ENCODE results near the gene UQCC5. TPM values are rescaled to one million over a fixed set of nuclear protein-coding genes. Genes with fewer than 3 reads are reported as not detected.

The UQCC5 gene
- total and polyA plus RNA-seq, 4 donors: 4.5 to 14.0 (median 8.1) TPM

- no peaks in the 10 kb centered on the region for H3K27me3 ChIP-seq (ENCODE audit: control insufficient read depth in 1 of 2, insufficient read depth in 2 of 2, low read length in 1 of 2)
- peaks cover 0 to 9% of the 10 kb centered on the region in 2 donors for H3K36me3 ChIP-seq (ENCODE audit: control insufficient read depth in 1 of 2, insufficient read depth in 2 of 2, low read length in 1 of 2)
- H3K9me3 ChIP-seq (ENCODE audit: control insufficient read depth, low read length): no peaks in the 10 kb centered on the region
- H3K27ac ChIP-seq (ENCODE audit: low read depth in 1 of 2, low read length in 2 of 2): no peak overlapping the region
- intact Hi-C loops (cut with DNase I): no loop called here
- DNase-seq (no peak), ATAC-seq (ENCODE audit: low FRiP score) (no peak)
- no peaks in the 10 kb centered on the region for H3K4me1 ChIP-seq (ENCODE audit: control insufficient read depth in 1 of 2, insufficient read depth in 2 of 2, low read length in 2 of 2)
- H3K4me3 ChIP-seq (ENCODE audit: low read length in 2 of 2): no peak overlapping the region
Measured at GRCh38 chr3:52551118-52551517, 14.7 kb downstream of the UQCC5 start.

- 85 to 86% methylated on average over 3 of the region's 3 CpGs for WGBS, 2 donors
- ATAC-seq (ENCODE audit: low FRiP score): no peak
- peaks cover 0 to 12% of the 10 kb centered on the region in 2 donors for H3K36me3 ChIP-seq (ENCODE audit: control insufficient read depth in 1 of 2, insufficient read depth in 2 of 2, low read length in 1 of 2)
- H3K4me3 ChIP-seq (ENCODE audit: low read length in 2 of 2): no peak overlapping the region
- no peaks in the 10 kb centered on the region for H3K9me3 ChIP-seq (ENCODE audit: control insufficient read depth, low read length)
- H3K27ac ChIP-seq (ENCODE audit: low read depth in 1 of 2, low read length in 2 of 2): no peak overlapping the region
- H3K4me1 ChIP-seq (ENCODE audit: control insufficient read depth in 1 of 2, insufficient read depth in 2 of 2, low read length in 2 of 2): no peaks in the 10 kb centered on the region
- DNase-seq: no peak
- intact Hi-C loops (cut with DNase I): no loop called here
- H3K27me3 ChIP-seq (ENCODE audit: control insufficient read depth in 1 of 2, insufficient read depth in 2 of 2, low read length in 1 of 2): no peaks in the 10 kb centered on the region
Measured at GRCh38 chr3:52552089-52552488, 15.7 kb downstream of the UQCC5 start.

GRCh38 chr3:52554026-52554755 is 17.8 kb downstream of the UQCC5 start:
- no peaks in the 10 kb centered on the region for H3K27me3 ChIP-seq (ENCODE audit: control insufficient read depth in 1 of 2, insufficient read depth in 2 of 2, low read length in 1 of 2)
- H3K4me3 ChIP-seq (ENCODE audit: low read length in 2 of 2): no peak overlapping the region
- H3K4me1 ChIP-seq (ENCODE audit: control insufficient read depth in 1 of 2, insufficient read depth in 2 of 2, low read length in 2 of 2): no peaks in the 10 kb centered on the region
- intact Hi-C loops (cut with DNase I): no loop called here
- H3K36me3 ChIP-seq (ENCODE audit: control insufficient read depth in 1 of 2, insufficient read depth in 2 of 2, low read length in 1 of 2): peaks cover 0 to 12% of the 10 kb centered on the region in 2 donors
- no peaks in the 10 kb centered on the region for H3K9me3 ChIP-seq (ENCODE audit: control insufficient read depth, low read length)
- DNase-seq (no peak), ATAC-seq (ENCODE audit: low FRiP score) (no peak)
- WGBS, 2 donors: 86 to 91% methylated on average over 5 of the region's 5 CpGs
- H3K27ac ChIP-seq (ENCODE audit: low read depth in 1 of 2, low read length in 2 of 2): no peak overlapping the region

GRCh38 chr3:52555056-52555455 is 18.7 kb downstream of the UQCC5 start:
- H3K9me3 ChIP-seq (ENCODE audit: control insufficient read depth, low read length): no peaks in the 10 kb centered on the region
- H3K4me1 ChIP-seq (ENCODE audit: control insufficient read depth in 1 of 2, insufficient read depth in 2 of 2, low read length in 2 of 2): no peaks in the 10 kb centered on the region
- H3K27me3 ChIP-seq (ENCODE audit: control insufficient read depth in 1 of 2, insufficient read depth in 2 of 2, low read length in 1 of 2): no peaks in the 10 kb centered on the region
- intact Hi-C loops (cut with DNase I): no loop called here
- ATAC-seq (ENCODE audit: low FRiP score) (no peak), DNase-seq (no peak)
- H3K4me3 ChIP-seq (ENCODE audit: low read length in 2 of 2): no peak overlapping the region
- H3K36me3 ChIP-seq (ENCODE audit: control insufficient read depth in 1 of 2, insufficient read depth in 2 of 2, low read length in 1 of 2): peaks cover 0 to 12% of the 10 kb centered on the region in 2 donors
- 91 to 94% methylated on average over 1 of the region's 1 CpG for WGBS, 2 donors
- H3K27ac ChIP-seq (ENCODE audit: low read depth in 1 of 2, low read length in 2 of 2): no peak overlapping the region

GRCh38 chr3:52557011-52557960 is 20.9 kb downstream of the UQCC5 start:
- no peak overlapping the region for H3K4me3 ChIP-seq (ENCODE audit: low read length in 2 of 2)
- DNase-seq (no peak), ATAC-seq (ENCODE audit: low FRiP score) (no peak)
- intact Hi-C loops (cut with DNase I): no loop called here
- no peaks in the 10 kb centered on the region for H3K4me1 ChIP-seq (ENCODE audit: control insufficient read depth in 1 of 2, insufficient read depth in 2 of 2, low read length in 2 of 2)
- H3K9me3 ChIP-seq (ENCODE audit: control insufficient read depth, low read length): no peaks in the 10 kb centered on the region
- no peaks in the 10 kb centered on the region for H3K27me3 ChIP-seq (ENCODE audit: control insufficient read depth in 1 of 2, insufficient read depth in 2 of 2, low read length in 1 of 2)
- H3K36me3 ChIP-seq (ENCODE audit: control insufficient read depth in 1 of 2, insufficient read depth in 2 of 2, low read length in 1 of 2): peaks cover 0 to 11% of the 10 kb centered on the region in 2 donors
- no peak overlapping the region for H3K27ac ChIP-seq (ENCODE audit: low read depth in 1 of 2, low read length in 2 of 2)
- 84 to 85% methylated on average over 9 of the region's 9 CpGs for WGBS, 2 donors

GRCh38 chr3:52558436-52558835 is 22.0 kb downstream of the UQCC5 start:
- Histone ChIP-seq H3K9me3 (ENCODE audit: control insufficient read depth, low read length) (no peaks in the 10 kb centered on the region), H3K4me3 (ENCODE audit: low read length in 2 of 2) (no peak overlapping the region), H3K36me3 (ENCODE audit: control insufficient read depth in 1 of 2, insufficient read depth in 2 of 2, low read length in 1 of 2) (peaks cover 0 to 11% of the 10 kb centered on the region in 2 donors), H3K4me1 (ENCODE audit: control insufficient read depth in 1 of 2, insufficient read depth in 2 of 2, low read length in 2 of 2) (no peaks in the 10 kb centered on the region), H3K27ac (ENCODE audit: low read depth in 1 of 2, low read length in 2 of 2) (no peak overlapping the region), H3K27me3 (ENCODE audit: control insufficient read depth in 1 of 2, insufficient read depth in 2 of 2, low read length in 1 of 2) (no peaks in the 10 kb centered on the region)
- no peak for DNase-seq
- intact Hi-C loops (cut with DNase I): no loop called here
- 91 to 93% methylated on average over 5 of the region's 5 CpGs for WGBS, 2 donors
- no peak for ATAC-seq (ENCODE audit: low FRiP score)

- H3K9me3 ChIP-seq (ENCODE audit: control insufficient read depth, low read length): no peaks in the 10 kb centered on the region
- no peaks in the 10 kb centered on the region for H3K27me3 ChIP-seq (ENCODE audit: control insufficient read depth in 1 of 2, insufficient read depth in 2 of 2, low read length in 1 of 2)
- intact Hi-C loops (cut with DNase I): no loop called here
- no peaks in the 10 kb centered on the region for H3K4me1 ChIP-seq (ENCODE audit: control insufficient read depth in 1 of 2, insufficient read depth in 2 of 2, low read length in 2 of 2)
- H3K27ac ChIP-seq (ENCODE audit: low read depth in 1 of 2, low read length in 2 of 2): no peak overlapping the region
- no peak overlapping the region for H3K4me3 ChIP-seq (ENCODE audit: low read length in 2 of 2)
- WGBS, 2 donors: 76 to 77% methylated on average over 4 of the region's 4 CpGs
- no peak for ATAC-seq (ENCODE audit: low FRiP score)
- DNase-seq: no peak
- peaks cover 0 to 6% of the 10 kb centered on the region in 2 donors for H3K36me3 ChIP-seq (ENCODE audit: control insufficient read depth in 1 of 2, insufficient read depth in 2 of 2, low read length in 1 of 2)
Measured at GRCh38 chr3:52561028-52561747, 24.8 kb downstream of the UQCC5 start.

- H3K36me3 ChIP-seq (ENCODE audit: control insufficient read depth in 1 of 2, insufficient read depth in 2 of 2, low read length in 1 of 2): peaks cover 0 to 2% of the 10 kb centered on the region in 2 donors
- H3K4me1 ChIP-seq (ENCODE audit: control insufficient read depth in 1 of 2, insufficient read depth in 2 of 2, low read length in 2 of 2): no peaks in the 10 kb centered on the region
- H3K9me3 ChIP-seq (ENCODE audit: control insufficient read depth, low read length): no peaks in the 10 kb centered on the region
- no peak for ATAC-seq (ENCODE audit: low FRiP score)
- no peaks in the 10 kb centered on the region for H3K27me3 ChIP-seq (ENCODE audit: control insufficient read depth in 1 of 2, insufficient read depth in 2 of 2, low read length in 1 of 2)
- WGBS, 2 donors: 91 to 94% methylated on average over 2 of the region's 2 CpGs
- intact Hi-C loops (cut with DNase I): no loop called here
- no peak overlapping the region for H3K4me3 ChIP-seq (ENCODE audit: low read length in 2 of 2)
- DNase-seq: no peak
- no peak overlapping the region for H3K27ac ChIP-seq (ENCODE audit: low read depth in 1 of 2, low read length in 2 of 2)
Measured at GRCh38 chr3:52563984-52564383, 27.6 kb downstream of the UQCC5 start.
